Stimulated activated CD4-positive, alpha-beta T cell treated with anti-CD3 and anti-CD28 coated beads, TNF-alpha, amount 100 ng/mL, for 48 hours (primary cell): ENCODE results near the gene FRS3.

Experiments used
- DNase-seq, 3 donors: peaks; one replicate each; pipeline ENCODE4 v3.0.0-alpha.2; 2020; ENCODE audit warnings: low read depth in 3 of 3

Gene FRS3

DNA sequence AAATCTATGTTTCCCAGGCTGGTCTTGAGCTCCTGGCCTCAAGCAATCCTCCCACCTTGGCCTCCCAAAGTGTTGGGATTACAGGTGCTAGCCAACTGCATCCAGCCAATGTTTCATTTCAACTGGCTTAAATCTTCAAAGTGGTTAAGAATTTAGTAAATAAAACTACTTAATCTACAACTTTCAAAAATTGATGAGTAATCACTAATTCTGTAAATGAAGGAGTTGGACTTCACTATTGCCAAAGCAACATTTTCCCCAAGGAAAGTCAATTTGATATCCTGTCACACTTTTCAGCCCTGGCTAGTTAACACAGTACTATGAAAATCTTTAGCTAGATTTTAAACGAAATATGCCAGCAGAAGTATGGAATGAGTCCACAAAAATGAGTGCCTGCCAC, 11.6 kb upstream of the FRS3 start:
- DNase-seq, result no peak

DNA sequence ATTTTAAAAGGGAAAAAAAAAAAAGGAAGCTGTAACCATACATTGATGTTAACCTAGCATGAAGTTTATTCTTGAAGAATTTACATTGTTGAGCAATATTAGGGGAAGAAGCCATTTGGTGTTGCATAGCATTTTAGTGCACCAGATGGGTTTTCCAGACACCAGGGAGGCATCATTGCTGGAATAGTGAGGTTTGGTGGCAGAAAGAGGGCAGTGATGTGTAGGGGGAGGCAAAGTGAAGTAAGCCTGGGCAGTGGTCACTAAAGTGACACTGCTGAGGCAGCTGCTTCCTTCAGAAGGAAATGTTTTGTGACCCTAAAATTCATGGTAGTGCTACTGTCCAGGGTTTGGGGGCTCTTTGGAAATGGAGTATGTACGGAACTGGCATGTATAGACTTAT, 10.3 kb upstream of the FRS3 start:
- DNase-seq, result no peak

DNA sequence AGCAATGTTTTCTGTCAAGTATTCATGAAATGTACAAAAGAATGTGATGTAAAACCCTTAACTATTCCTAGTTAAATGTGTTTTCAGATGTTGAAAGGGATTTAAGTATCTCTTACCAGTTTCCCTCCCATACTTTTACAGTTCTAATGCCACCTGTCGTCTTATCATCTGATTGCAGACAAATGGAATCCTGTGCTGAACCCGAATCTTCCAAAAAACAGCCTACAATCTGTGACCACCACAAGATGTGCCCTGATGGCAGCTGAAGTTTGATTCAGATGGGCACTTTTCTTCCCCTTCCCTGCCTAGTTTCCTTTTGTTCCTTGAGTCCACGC, 9.7 kb upstream of the FRS3 start:
- no peak for DNase-seq

DNA sequence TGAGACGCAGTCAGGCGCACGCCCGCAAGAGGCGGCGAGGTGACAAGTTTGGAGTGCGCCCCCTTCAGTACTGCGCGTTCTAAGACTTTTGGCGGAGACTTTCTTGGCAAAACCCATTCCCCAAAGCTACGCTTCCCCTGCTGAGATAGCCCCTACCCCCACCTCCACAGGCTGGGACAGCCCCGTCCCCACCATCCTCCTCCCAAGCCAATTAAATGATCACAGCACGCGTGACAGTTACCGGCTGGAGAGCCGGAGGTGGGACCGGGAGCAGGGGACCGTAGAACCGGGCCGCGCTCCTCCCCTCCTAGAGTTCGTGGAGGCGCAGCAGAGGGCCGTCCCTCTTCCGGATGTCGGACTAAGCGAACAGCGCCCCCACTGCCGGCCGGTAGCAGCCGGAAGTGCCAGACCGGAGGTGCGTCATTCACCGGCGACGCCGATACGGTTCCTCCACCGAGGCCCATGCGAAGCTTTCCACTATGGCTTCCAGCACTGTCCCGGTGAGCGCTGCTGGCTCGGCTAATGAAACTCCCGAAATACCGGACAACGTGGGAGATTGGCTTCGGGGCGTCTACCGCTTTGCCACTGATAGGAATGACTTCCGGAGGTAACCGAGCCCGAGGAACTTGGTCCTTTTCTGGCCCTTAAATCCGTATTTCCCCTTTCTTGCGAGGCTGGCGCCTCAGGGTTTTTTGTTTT, 7.7 kb upstream of the FRS3 start, which contains the start of gene TOMM6:
Gene TOMM6, plus strand, starts transcription at position 476 of the 699 bp plus-strand sequence. Its CDS starts 4 bp downstream, at position 480.
- DNase-seq, result peak; percentile 91 to 93 (median 93)

DNA sequence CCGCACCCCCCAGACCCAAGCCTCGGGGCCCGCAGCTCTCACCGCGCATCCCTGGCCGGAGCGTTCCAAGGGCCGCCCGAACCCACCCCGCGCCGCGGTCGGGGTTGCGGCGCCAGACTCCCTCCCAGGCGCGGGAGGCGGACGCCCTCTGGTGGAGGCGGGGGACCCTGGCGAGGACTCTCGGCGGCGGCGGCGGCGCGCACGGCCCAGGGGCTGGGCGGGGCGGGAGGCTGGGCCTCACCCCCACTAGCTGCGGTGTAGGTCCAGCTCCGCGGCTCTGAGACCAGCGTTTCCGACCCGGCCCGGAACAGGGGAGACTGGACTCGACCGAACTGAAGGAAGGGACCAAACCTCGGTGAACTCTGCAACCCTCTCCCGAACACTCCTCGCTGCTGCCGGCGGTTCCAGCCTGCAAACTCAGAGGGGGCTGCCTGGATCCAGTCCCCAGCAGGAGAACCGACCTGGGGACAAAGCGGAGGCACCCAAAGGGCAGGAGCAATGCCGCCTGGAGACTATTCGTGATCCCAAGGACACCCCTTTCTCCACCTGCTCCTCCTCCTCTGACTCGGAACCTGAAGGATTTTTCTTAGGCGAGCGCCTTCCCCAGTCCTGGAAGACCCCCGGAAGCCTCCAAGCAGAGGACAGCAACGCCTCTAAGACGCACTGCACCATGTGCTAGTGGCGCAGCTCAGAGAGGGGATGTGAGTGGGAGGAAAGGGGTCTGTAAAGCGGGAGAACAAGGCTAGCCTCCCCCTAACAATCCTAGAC, 6.9 kb upstream of the FRS3 start:
- peak; percentile 73 to 87 (median 79) for DNase-seq

DNA sequence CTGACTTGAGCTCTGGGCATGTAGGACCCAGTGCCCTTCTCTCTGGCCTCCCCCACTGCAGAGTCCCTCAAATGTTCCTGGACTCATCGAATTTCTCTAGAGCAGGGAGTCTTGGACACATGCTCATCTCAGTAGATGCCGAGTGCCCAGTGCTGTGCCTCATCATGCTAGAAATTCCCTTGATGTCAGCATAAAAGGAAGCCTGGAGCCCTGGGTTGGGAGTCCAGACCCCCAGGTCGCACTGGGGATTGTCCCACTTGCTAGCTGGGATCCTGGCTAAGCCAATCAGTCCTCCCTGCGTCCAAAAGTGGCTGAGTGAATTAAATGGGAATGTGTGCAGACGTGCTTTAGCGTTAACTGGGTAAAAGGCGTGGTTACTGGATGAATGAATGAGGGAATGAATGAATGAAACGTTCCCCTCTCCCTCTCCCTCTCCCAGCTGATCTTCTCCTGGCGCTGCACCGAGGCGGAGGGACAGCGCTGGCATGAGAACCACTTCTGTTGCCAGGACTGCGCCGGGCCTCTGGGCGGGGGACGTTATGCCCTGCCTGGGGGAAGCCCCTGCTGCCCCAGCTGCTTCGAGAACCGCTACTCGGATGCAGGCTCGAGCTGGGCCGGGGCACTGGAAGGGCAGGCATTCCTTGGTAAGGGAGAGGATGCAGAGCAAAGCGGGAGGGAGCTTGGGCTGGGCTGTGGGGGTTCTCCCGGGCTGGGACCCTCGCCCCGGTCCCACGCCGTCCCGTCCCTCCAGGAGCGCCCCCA, 6.2 kb upstream of the FRS3 start:
- no peak for DNase-seq

DNA sequence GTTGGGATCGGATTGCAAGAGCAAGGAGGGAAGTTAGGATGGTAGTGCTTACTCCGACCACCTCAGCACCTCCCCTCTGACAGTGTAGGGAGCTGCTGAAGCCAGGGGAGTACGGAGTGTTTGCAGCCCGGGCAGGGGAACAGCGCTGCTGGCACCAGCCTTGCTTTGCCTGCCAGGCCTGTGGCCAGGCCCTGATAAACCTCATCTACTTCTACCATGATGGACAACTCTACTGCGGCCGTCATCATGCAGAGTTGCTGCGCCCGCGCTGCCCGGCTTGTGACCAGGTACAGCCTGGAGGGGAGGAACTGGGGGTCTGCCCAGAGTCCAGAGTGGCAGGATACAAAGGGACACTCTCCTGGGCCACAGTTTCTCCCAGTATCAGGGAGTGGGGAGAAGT, 5.6 kb upstream of the FRS3 start:
- DNase-seq, result no peak

DNA sequence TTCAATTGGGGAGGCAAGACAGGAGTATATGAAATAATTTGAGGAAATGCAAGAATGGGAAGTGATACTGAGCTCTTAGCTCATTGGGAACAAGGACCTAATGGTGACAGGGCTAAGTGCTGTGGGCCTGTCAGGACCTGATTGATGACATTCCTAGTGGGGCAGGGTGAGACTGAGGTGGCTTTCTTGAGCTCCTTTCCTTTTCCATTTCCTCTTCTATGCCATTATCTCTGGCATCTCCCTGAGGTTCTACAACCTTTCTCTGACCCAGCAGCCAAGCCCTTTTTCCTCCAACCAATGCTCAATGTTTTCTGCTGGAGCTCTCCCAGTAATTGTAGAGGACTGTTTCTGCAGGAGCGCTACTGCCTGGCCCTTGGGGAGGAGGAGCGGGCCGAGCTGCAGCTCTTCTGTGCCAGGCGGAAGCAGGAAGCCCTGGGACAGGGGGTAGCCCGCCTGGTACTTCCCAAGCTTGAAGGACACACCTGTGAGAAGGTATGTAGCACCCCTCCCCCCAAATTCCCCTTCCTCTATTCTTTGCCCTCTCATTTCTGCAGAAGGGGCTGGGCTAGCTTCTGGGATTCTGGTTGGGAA, 5.0 kb upstream of the FRS3 start:
- no peak for DNase-seq

DNA sequence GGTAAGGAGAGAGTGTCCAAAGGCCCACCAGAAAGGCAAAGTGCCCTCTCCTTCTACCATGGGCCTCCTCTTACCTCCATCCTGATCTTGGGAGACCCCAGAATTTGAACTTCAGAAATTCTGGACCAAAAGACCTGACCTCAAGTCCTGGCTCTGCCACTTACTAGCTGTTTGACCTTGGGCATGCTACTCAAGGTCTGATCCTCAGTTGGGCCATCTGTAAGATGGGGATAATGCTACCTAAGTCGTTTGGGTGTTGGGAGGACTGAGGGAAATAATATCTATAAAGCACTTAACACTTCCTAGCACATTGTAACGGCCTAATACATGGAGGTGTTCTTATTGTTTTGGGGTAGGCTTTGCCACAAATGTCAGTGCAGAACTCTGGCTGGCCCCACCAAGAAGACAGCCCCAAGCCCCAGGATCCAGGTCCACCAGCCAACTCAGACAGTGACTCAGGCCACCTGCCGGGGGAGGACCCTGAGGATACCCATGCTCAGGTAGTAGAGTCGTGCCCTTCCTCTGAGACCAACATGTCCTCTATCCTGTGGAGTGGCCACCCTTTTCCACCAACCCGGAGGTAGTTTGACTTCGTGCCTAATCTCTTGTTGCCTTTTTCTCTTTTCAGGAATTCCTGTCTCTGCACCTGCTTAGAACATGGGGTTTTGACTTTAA, 3.5 kb upstream of the FRS3 start:
- no peak for DNase-seq

DNA sequence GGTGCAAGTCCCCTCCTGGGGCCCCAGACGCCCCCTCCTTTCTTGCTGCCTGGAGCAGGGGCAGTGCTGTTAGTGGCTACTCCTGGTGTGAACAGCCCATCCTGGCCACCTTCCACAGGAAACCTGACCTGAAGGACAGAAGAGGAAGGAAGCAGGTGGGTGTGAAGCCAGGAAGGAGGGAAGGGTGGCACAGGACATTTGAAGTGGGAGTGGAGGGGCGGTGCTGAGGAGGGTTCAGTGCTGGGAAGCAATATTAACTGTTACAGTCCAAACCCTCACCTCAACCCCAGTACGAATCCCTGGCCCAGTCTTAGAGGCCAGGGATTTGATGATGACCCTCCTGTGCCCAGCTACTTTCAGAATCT, 1.6 kb upstream of the FRS3 start:
- no peak for DNase-seq

DNA sequence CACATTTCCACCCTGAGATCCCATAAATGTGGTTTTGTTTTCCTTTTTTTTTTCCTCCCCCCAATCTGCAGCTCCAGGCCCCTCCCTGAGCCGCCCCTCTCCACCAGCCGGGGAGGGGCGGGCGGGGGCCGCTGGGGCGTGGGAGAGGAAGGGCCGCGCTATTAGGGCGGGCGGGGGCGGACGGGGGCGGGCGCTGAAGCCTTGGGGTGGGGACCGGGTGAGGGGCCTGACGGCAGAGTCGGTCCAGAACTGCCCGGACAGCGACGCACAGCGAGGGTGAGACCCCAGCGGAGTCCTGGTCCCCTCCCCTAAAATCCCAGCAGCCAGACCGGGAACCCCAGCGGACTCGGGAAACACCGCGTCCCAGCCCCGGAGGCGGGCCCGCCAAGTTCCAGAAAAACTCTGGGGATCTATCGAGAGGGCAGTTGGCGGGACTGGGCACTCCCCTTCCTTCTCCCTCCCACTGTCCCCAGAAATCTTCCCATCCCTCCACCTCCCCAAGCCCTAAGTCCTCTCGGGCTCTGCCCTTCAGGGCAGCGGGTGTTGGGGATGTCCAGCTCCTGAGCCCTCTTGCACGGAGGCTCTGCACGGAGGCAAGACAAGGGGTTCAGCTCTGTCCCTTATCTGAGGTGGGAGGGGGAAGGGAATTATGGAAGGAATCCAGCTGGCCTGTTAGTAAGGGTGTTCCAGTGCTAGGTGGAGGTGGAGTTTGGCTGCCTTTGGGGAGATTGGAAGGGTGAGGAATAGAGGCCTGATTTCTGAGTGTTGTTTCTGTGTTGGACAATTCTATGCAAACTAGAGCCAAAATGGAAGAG, 1.1 kb upstream of the FRS3 start, which contains the start of gene PRICKLE4:
Gene PRICKLE4, plus strand, starts transcription at position 232 of the 815 bp plus-strand sequence. CDS start 2,692 bp downstream, outside the sequence.
- no peak for DNase-seq

DNA sequence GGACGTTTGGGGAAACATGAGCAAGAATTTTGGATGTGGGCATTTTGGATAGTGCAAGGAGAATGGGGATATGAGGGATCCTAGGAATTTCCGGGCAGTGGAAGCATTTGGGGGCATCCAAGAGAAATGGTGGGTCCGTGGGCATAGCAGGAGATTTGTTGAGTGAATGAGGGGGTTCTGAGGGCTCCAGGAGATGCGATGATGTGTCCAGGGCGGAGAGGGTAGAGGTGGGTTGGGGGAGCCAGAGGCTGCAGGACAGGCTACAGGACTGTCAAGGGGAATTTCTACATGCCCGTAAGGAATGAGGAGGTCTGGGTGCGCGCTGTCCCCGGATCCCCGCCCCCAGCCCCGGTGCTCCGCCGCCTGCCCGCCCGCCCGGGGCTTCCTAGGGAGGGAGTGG, 364 bp downstream of the FRS3 start:
- DNase-seq, result no peak

DNA sequence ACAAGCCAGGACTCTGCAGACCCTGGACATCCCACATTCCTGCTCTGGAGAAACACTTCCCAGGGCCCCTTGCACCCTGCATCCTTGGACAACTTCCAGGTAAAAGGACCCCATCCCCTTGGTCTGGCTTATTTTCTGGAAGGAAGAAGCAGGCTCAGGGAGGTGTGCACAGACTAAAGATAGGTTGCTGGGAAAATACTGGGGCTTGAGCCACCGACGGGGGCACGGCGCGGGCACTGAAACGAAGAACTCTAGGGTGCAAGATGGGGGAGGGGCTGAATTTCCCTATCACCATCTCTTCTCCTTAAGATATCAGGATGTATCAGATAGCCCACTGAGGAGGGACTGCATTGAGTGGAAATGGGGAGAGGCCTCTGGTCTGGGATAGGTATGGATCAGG, 805 bp downstream of the FRS3 start:
- no peak for DNase-seq

DNA sequence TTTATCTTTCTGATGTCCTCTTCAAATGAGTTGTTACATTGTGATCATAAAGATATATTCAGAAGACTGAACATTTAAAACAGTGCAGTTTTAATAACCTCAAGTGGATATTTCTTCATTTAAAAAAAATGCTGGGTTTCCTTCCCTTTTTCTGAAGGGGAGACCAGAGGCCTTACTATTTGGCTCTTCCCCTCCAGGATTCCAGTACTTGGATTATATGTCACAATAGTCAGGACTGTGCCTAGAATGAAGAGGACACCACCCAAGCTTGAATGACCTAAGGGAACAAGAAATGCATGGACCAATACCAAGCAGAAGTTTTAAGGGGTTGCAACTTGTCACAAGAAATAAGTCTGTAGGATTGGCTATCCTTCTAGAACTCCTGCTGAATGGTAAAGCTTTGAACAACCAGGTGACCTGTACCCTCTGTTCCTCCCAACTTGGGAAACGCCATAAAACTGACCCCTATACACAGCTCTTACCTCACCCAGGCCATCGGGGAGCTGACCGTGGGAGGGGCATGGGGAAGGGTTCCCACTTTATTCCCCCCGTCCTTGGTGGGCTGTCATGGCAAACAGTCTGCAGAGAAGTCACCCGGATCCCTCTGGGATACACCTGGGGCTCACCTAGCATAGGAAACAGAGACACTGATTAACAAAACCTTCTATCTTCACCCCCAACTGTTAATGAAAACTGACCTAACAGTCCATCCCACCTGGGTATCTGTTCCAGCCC, 2.0 kb downstream of the FRS3 start:
- DNase-seq, result no peak

DNA sequence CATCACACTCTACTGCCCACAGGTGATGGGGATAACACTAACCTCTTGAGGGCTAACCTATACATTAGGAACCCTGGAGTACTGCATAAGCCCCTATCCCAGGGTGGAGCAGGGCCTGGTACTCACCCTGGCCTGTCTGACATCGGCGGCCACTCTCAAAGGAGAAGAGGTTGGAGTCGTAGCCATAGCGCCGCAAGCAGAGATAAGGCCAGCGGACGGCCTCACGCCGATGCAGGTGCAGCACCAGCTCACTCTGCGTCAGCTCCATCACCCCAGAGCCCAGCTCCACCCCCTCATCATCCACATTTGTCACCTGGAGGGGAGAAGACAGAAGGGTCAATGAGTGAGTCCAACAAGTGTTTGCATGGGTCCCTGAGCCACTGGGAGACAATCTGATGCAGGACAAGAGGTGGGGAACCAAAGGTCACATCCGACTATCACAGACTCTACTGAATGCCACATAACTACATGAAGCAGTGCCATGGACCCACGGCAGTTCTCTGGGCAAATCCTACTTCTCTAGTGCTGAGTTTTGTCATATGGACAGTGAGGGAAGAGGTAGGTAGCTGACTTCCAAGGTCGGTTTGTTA, 4.3 kb downstream of the FRS3 start:
- DNase-seq, result no peak

DNA sequence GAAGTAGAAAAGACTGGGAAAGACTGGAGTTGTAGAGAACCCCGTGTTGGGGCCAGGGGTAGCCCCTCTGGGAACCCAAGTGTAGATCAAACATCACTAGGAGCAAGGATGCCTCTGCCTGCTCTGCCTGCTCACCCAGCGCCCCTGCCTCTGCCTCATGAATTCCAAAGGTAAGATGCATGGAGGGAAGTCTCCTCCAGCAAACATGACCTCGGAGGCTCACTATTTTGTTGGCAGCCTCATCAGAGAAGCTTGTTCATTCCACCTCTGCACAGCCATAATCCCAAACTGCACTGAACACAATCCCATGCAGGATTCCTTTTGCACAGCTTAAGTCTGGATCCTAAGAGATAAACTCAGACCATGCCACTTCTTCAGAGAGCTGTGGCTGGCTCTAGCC, 4.9 kb downstream of the FRS3 start:
- DNase-seq, result no peak

DNA sequence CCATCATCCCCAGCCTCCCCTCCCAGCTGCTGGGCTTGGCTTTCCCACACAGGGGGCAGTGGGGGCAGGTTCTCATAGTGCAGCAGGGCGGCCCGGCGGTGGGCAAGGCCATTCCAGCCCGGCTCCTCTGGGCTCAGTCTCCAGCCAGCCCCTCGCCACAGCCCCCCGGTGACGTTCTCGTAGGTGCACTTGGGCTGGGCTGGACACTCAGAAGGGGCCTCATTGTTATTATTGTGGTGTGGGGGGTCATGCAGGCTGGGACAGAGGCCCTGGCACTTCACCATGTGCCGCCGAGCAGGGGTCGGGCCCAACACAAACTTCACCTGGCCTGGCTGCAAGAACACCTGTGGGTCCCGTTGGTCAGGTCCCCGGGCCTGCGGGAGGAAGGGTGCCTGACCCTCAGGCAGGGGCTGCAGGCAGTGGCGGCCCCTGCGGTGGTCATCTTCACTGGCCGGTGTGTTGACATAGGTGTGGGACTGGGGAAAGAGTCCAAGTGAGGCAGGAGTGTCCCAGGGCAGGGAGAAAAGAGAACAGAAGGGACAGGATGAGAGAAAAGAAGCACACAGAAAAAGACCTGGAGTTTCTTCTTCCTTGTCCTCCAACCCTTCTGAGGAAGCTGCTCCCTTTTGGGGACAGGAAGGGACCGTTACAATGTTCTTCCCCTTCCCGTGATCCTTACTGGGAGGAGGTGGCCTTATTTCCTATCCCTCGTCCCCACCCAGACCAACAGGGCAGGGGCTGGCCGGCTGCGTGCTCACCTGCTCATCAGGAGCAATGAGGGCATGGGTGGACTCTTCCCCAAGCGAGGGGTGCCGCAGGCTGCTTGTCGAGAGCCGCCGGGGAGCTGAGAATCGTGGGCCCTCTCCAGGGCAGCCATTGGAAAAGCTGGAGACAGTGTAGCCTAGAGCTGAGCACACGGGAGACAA, 8.4 kb downstream of the FRS3 start:
- DNase-seq, result no peak

DNA sequence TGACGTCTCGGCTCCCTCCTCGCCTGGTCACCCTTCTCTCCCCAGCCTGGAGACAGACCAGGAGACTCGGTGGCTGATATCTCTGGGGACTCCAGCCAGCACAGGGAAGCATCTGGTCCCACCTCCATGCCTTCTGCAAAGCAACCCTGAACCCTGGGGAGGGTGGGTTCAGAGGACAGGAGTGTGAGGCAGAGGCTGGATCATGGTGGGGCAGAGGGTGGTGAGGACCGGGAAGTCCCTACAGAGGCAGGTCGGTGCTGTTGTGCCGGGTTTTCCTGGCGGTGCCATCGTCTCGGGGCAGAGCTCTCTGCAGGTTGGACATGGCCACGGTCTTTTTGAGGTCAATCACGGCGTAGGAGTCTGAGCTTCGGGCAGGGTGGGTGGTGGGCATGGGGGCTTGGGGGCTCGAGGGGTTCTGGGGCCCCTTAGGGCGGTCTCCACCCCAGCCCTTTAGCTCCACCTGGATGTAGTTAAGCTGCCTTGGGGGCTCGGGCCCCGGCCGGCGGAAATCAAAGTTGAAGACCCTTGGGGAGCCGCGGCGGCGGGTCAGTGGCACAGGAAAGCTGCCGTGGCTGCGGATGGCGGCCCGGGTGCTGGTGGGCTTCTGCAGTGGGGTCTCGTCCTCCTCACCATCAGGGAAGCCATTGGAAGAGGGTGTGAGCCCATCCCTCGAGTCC, 9.2 kb downstream of the FRS3 start:
- DNase-seq, result no peak
